Transverse colon (tissue), 4 donors: ENCODE measurements around the gene EPHA2. TPM values are rescaled to one million over a fixed set of nuclear protein-coding genes. Genes with fewer than 3 reads are reported as not detected.
"Not testable (repeated sequence)": the region's sequence is repeated elsewhere in the genome, so short reads cannot be mapped to it uniquely, and the experiment has no call there.

Experiments
- DNase-seq: peaks from one replicate; pipeline ENCODE4 v3.0.0-alpha.2; 2019
- H3K27ac ChIP-seq, 4 donors: fragments of 200-600 bp; sonication (generic); 2 replicates each; pipeline ENCODE4 v1.5.1; 2016 to 2018; ENCODE audit warnings: inconsistent platforms in 4 of 4
- H3K27me3 ChIP-seq: fragments of 200-600 bp; sonication (generic); 2 replicates; pipeline ENCODE4 v1.5.1; 2017; ENCODE audit warnings: inconsistent platforms
- H3K36me3 ChIP-seq, 4 donors: fragments of 200-600 bp; sonication (generic); 2 replicates each; pipeline ENCODE4 v1.5.1; 2017 to 2019; ENCODE audit warnings: inconsistent platforms in 4 of 4
- H3K4me1 ChIP-seq, 4 donors: fragments of 200-600 bp; sonication (generic); 2 replicates each; pipeline ENCODE4 v1.5.1; 2017 to 2020; ENCODE audit warnings: inconsistent platforms in 4 of 4
- H3K4me3 ChIP-seq, 4 donors: fragments of 200-600 bp; sonication (generic); 1 replicate in 1 of 4; 2 replicates in 3 of 4; pipeline versions ENCODE4 v1.5.1 to v1.6.1; 2017 to 2019; ENCODE audit warnings: inconsistent platforms in 4 of 4
- H3K9me3 ChIP-seq, 2 donors: fragments of 200-600 bp; sonication (generic); 2 replicates each; pipeline ENCODE4 v1.5.1; 2017 to 2019; ENCODE audit warnings: inconsistent platforms in 2 of 2
- EP300 ChIP-seq: sonication (generic); formaldehyde crosslinking; IDR thresholded peaks from one replicate; pipeline ENCODE4 v1.6.1; 2017; ENCODE audit warnings: antibody characterized with exemption, low read depth
- POLR2A ChIP-seq: fragments of 450-650 bp; IDR thresholded peaks from one replicate; pipeline ENCODE4 v1.6.1; 2016; ENCODE audit warnings: antibody characterized with exemption, mild to moderate bottlenecking, moderate library complexity
- POLR2AphosphoS5 ChIP-seq, 3 donors: sonication (generic); formaldehyde crosslinking; IDR thresholded peaks; one replicate each; pipeline ENCODE4 v1.6.1; 2016; ENCODE audit warnings: antibody characterized with exemption in 3 of 3
- WGBS, 2 donors: methylation state at CpG; one replicate each; pipeline ENCODE4 v1.1.5; 2018; ENCODE audit warnings: low coverage in 1 of 2; 5-methylcytosine and 5-hydroxymethylcytosine counted together
- in situ Hi-C, 4 donors: fragments of 200-750 bp; cut with MboI; loops; one replicate each; pipeline versions ENCODE4 v1.15.0 to v1.15.1; 2017; ENCODE audit warnings: low sequenced_read_pairs in 3 of 4, low pct_ligation_motif_present in 1 of 4, low pct_unique_long_range_greater_than_20kb in 1 of 4
- intact Hi-C: fragments of 100-400 bp; cut with DNase I; formaldehyde crosslinking; loops from one replicate; pipeline ENCODE4 v1.15.1; 2023; ENCODE audit warnings: low total_unique reads
- total RNA-seq, 4 donors: library from RNA; depleted of rRNA; stranded (reverse); fragments of >200 nt; gene quantifications; one replicate each; pipeline ENCODE4 v1.1.0, GENCODE V29; 2016
- TF ChIP-seq, protein P1 (sequence below), 5 experiments: fragments of 200-600 bp in 3 of 5; fragments of 450-650 bp in 2 of 5; sonication (generic) in 3 of 5; IDR thresholded peaks; 1 replicate in 2 of 5; 2 replicates in 3 of 5; pipeline ENCODE4 v1.5.1; 2016 to 2017; ENCODE audit warnings: antibody characterized with exemption in 5 of 5, inconsistent platforms in 3 of 5, mild to moderate bottlenecking in 2 of 5, moderate library complexity in 1 of 5

Gene EPHA2
- total RNA-seq, 4 donors from 2014 or later = 2.6 to 68.8 (median 30.5) TPM

DNA sequence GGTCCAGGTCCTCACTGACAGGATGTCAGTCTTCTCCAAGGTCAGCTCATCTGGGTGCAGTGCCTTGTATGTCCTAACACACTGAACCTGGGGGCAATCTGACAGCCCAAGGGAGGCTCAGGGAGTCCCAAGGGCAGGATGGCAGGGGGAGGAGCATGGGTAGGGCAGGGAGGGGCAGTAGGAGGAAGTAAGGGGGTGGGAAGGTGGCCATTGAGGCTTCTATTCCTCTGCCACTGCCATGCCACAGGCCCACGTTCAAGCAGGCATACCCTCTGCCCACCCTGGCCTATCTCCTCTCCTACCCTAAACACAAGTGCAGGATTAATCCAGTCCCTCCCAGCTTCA is 43.3 kb upstream of the EPHA2 start:
- no peak overlapping the region for H3K27ac ChIP-seq
- no peaks in the 10 kb centered on the region for H3K27me3 ChIP-seq
- no peak for DNase-seq
- TF ChIP-seq, protein P1, sequence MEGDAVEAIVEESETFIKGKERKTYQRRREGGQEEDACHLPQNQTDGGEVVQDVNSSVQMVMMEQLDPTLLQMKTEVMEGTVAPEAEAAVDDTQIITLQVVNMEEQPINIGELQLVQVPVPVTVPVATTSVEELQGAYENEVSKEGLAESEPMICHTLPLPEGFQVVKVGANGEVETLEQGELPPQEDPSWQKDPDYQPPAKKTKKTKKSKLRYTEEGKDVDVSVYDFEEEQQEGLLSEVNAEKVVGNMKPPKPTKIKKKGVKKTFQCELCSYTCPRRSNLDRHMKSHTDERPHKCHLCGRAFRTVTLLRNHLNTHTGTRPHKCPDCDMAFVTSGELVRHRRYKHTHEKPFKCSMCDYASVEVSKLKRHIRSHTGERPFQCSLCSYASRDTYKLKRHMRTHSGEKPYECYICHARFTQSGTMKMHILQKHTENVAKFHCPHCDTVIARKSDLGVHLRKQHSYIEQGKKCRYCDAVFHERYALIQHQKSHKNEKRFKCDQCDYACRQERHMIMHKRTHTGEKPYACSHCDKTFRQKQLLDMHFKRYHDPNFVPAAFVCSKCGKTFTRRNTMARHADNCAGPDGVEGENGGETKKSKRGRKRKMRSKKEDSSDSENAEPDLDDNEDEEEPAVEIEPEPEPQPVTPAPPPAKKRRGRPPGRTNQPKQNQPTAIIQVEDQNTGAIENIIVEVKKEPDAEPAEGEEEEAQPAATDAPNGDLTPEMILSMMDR (IDR thresholded peaks at IDR 0.05) = no peak
- TF ChIP-seq POLR2AphosphoS5 (IDR thresholded peaks at IDR 0.05) = no peak
- TF ChIP-seq POLR2A = no peak
- no peak for TF ChIP-seq EP300
- no peak overlapping the region for H3K4me3 ChIP-seq
- in situ Hi-C loops = no loop called here
- intact Hi-C loops = no loop called here
- 53% methylated on average over 1 of the region's 1 CpG; no CpG with 5 or more reads in 1 of the 2 donors for WGBS, 2 donors
- no peaks in the 10 kb centered on the region for H3K36me3 ChIP-seq
- no peaks in the 10 kb centered on the region for H3K4me1 ChIP-seq
- H3K9me3 ChIP-seq = no peaks in the 10 kb centered on the region

DNA sequence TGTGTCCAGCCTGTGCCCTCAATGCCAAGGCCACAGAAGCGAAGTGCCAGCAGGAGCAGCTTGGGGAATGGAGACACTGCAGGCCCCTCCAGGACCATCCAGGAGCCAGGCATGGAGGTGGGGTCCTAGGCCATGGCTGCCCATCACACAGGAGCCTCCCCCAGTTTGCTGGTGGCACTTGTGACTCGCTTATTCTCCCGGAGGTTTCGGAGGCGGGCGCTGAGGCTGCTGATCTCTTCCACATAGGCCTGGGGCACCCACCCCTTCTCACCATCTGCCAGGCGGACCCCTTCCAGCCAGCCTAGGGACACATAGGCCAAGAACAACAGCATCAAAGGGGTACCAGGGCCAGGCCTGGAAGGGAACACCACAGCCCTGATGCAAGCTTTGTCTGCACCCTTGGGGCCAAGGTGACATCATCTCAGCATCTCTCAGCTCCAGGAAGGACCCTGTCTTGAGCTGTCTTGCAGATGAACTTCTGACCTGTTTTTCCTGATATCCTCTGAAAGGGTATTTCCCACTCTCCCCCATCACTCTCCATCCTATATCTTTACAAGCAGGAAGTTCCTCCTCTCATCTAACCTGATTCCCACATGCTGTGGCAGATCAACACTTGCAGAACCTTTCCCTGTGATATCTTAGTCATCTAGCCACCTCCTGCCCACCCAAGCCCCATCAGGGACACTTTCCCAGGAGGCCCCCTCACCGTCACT is 42.7 kb upstream of the EPHA2 start:
- no peaks in the 10 kb centered on the region for H3K27me3 ChIP-seq
- intact Hi-C loops = no loop called here
- in situ Hi-C loops = no loop called here
- H3K9me3 ChIP-seq = no peaks in the 10 kb centered on the region
- TF ChIP-seq, protein P1 (IDR thresholded peaks at IDR 0.05) = no peak
- TF ChIP-seq EP300 (no peak), POLR2AphosphoS5 (IDR thresholded peaks at IDR 0.05) (no peak), POLR2A (no peak)
- H3K4me3 ChIP-seq = no peak overlapping the region
- H3K4me1 ChIP-seq = no peaks in the 10 kb centered on the region
- no peaks in the 10 kb centered on the region for H3K36me3 ChIP-seq
- WGBS, 2 donors = 96% methylated on average over 8 of the region's 8 CpGs; no CpG with 5 or more reads in 1 of the 2 donors
- no peak overlapping the region for H3K27ac ChIP-seq
- no peak for DNase-seq

DNA sequence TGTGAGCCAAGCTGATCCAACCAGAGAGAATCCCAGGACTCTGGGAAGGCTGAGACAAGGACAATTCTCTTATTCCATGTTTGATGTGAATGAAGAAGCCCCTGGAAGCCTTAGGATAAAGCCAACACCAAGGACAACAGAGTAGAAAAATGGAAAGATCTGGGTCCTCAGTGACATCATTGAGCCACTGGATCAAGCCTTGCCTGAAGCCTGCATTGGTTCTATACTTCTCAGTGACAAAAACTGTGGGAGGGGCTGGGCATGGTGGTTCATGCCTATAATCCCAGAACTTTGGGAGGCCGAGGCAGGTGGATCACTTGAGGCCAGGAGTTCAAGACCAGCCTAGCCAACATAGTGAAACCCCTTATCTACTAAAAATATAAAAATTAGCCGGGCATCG is 41.0 kb upstream of the EPHA2 start:
- intact Hi-C loops = no loop called here
- Histone ChIP-seq H3K4me1 (no peaks in the 10 kb centered on the region), H3K36me3 (no peaks in the 10 kb centered on the region), H3K4me3 (no peak overlapping the region), H3K27ac (no peak overlapping the region), H3K9me3 (no peaks in the 10 kb centered on the region), H3K27me3 (no peaks in the 10 kb centered on the region)
- no peak for DNase-seq
- no peak for TF ChIP-seq POLR2A
- no peak for TF ChIP-seq POLR2AphosphoS5 (IDR thresholded peaks at IDR 0.05)
- TF ChIP-seq, protein P1 (IDR thresholded peaks at IDR 0.05) = no peak
- no peak for TF ChIP-seq EP300
- WGBS, 2 donors = 65% methylated on average over 3 of the region's 3 CpGs; no CpG with 5 or more reads in 1 of the 2 donors
- in situ Hi-C loops = no loop called here

DNA sequence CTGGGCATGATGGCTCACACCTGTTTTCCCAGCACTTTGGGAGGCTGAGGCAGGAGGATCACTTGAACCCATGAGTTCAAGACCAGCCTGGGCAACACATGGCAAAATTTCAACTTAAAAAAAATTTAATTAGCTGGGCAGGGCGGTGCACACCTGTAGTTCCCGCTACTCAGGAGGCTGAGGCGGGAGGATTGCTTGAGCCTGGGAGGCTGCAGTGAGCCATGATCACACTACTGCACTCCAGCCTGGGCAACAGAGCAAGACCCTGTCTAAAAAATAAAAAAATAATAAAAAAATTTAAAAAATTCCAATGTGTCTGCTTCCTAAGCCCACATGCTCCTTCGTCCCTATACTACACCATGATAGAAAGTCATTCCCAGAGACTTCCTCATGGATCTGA is 40.3 kb upstream of the EPHA2 start:
- H3K36me3 ChIP-seq, DNase-seq, in situ Hi-C loops, H3K4me3 ChIP-seq, intact Hi-C loops, H3K27ac ChIP-seq, H3K27me3 ChIP-seq, H3K9me3 ChIP-seq, H3K4me1 ChIP-seq: not testable (repeated sequence)
- 87 to 94% methylated on average over 4 of the region's 4 CpGs for WGBS, 2 donors

DNA sequence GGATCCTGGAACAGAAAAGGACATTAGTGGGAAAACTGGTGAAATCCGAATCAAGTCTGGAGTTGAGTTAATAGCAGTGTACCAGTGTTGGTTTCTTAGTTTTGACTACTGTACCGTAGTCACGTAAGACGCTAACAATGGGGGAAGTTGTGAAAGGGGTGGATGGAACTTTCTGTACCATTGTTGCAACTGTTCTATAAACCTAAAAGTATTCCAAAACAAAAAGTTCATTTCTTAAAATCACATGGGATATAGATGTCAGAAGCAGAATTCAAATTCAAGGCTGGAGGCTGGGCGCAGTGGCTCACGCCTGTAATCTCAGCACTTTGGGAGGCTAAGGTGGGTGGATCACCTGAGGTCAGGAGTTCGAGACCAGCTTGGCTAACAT is 39.6 kb upstream of the EPHA2 start:
- no peak overlapping the region for H3K27ac ChIP-seq
- H3K4me1 ChIP-seq = no peaks in the 10 kb centered on the region
- no peaks in the 10 kb centered on the region for H3K27me3 ChIP-seq
- intact Hi-C loops = no loop called here
- 80 to 90% methylated on average over 6 to 7 of the region's 7 CpGs for WGBS, 2 donors
- no peak for TF ChIP-seq EP300
- TF ChIP-seq POLR2AphosphoS5 (IDR thresholded peaks at IDR 0.05) = no peak
- no peak for TF ChIP-seq POLR2A
- TF ChIP-seq, protein P1 (IDR thresholded peaks at IDR 0.05) = no peak
- no peaks in the 10 kb centered on the region for H3K9me3 ChIP-seq
- H3K36me3 ChIP-seq = no peaks in the 10 kb centered on the region
- no peak overlapping the region for H3K4me3 ChIP-seq
- no peak for DNase-seq
- in situ Hi-C loops = no loop called here
